Colonic mucosa (tissue), 4 donors: ENCODE measurements around the gene FHL3. TPM values are rescaled to one million over a fixed set of nuclear protein-coding genes. Genes with fewer than 3 reads are reported as not detected.
A peak's percentile ranks its signal among the peaks of the same experiment; 100 is the strongest.

Experiments
- DNase-seq: peaks from one replicate; pipeline ENCODE4 v3.0.0-alpha.2; 2020
- H3K27ac ChIP-seq: fragments of 200-600 bp; one replicate; pipeline ENCODE4 v1.8.0; 2021
- H3K27me3 ChIP-seq: fragments of 200-600 bp; one replicate; pipeline ENCODE4 v1.8.0; 2021
- H3K36me3 ChIP-seq: fragments of 200-600 bp; one replicate; pipeline ENCODE4 v1.8.0; 2021
- H3K4me1 ChIP-seq: fragments of 200-600 bp; one replicate; pipeline ENCODE4 v1.8.0; 2021; ENCODE audit warnings: mild to moderate bottlenecking
- H3K4me3 ChIP-seq: fragments of 200-600 bp; one replicate; pipeline ENCODE4 v1.8.0; 2021
- H3K9ac ChIP-seq, 2 donors: one replicate each; pipeline ENCODE4 v1.7.0; 2013; ENCODE audit warnings: control low read depth in 2 of 2, low read depth in 2 of 2, low read length in 2 of 2
- H3K9me3 ChIP-seq: fragments of 200-600 bp; one replicate; pipeline ENCODE4 v1.8.0; 2021
- CTCF ChIP-seq: fragments of 200-600 bp; IDR thresholded peaks from one replicate; pipeline ENCODE4 v1.8.0; 2022; ENCODE audit warnings: antibody characterized with exemption, mild to moderate bottlenecking
- intact Hi-C: fragments of 100-400 bp; cut with DNase I; formaldehyde crosslinking; loops from one replicate; pipeline ENCODE4 v1.14.1; 2022
- total RNA-seq, 2 donors: library from RNA; stranded (reverse); fragmentation: NEBNext Ultra II Directional in 1 of 2; extraction: Animal tissue kit (Norgen Biotek cat#: 25700) in 1 of 2; gene quantifications; one replicate each; pipeline ENCODE4 v1.2.1, GENCODE V29; 2021
- donor health status: healthy.
- donor health status: DM: no; HTN: no; CAD: no.
- donor health status: DM: no; HTN: no; CAD: no.

FHL3 gene
- total RNA-seq, 2 donors from 2014 or later: 2.7 to 7.8 TPM

GRCh38 chr1:38014171-38014570 is 8.9 kb upstream of the FHL3 start:
- H3K9me3 ChIP-seq: no peaks in the 10 kb centered on the region
- H3K27me3 ChIP-seq: no peaks in the 10 kb centered on the region
- H3K27ac ChIP-seq: no peak overlapping the region
- H3K4me1 ChIP-seq: no peaks in the 10 kb centered on the region
- no peak overlapping the region for H3K4me3 ChIP-seq
- H3K9ac ChIP-seq: no peak overlapping the region
- intact Hi-C loops: no loop called here
- no peak for DNase-seq
- peaks cover 6% of the 10 kb centered on the region for H3K36me3 ChIP-seq
- TF ChIP-seq CTCF: no peak

GRCh38 chr1:38013227-38013622 is 7.9 kb upstream of the FHL3 start:
- Histone ChIP-seq H3K9ac (peak overlapping the region; percentile 89 to 99), H3K9me3 (no peaks in the 10 kb centered on the region), H3K27ac (peak overlapping the region; percentile 85), H3K27me3 (no peaks in the 10 kb centered on the region), H3K36me3 (peaks cover 5% of the 10 kb centered on the region), H3K4me1 (no peaks in the 10 kb centered on the region), H3K4me3 (peak overlapping the region; percentile 81)
- TF ChIP-seq CTCF: no peak
- intact Hi-C loops: no loop called here
- DNase-seq: no peak

GRCh38 chr1:38012363-38013226 is 7.3 kb upstream of the FHL3 start, which contains the start of gene UTP11:
Gene UTP11 (plus strand): TSS chr1:38012734. CDS start chr1:38012803, 69 bp downstream.
- peaks cover 5% of the 10 kb centered on the region for H3K36me3 ChIP-seq
- no peaks in the 10 kb centered on the region for H3K27me3 ChIP-seq
- peak; percentile 95 for DNase-seq
- peak within 1 kb of the TSS; percentile 85 for H3K27ac ChIP-seq
- peak within 1 kb of the TSS; percentile 89 to 99 for H3K9ac ChIP-seq
- H3K4me3 ChIP-seq: peak within 1 kb of the TSS; percentile 81
- H3K9me3 ChIP-seq: no peaks in the 10 kb centered on the region
- no peak for TF ChIP-seq CTCF
- intact Hi-C loops: no loop called here
- H3K4me1 ChIP-seq: no peaks in the 10 kb centered on the region

- H3K27ac ChIP-seq: no peak overlapping the region
- intact Hi-C loops: no loop called here
- DNase-seq: no peak
Observed at GRCh38 chr1:38009841-38010180, 4.5 kb upstream of the FHL3 start.

More at GRCh38 chr1:38009841-38010180, 4.5 kb upstream of the FHL3 start:
- Histone ChIP-seq H3K9ac (no peak overlapping the region), H3K9me3 (no peaks in the 10 kb centered on the region), H3K4me1 (no peaks in the 10 kb centered on the region), H3K36me3 (no peaks in the 10 kb centered on the region), H3K27me3 (peaks cover 2% of the 10 kb centered on the region), H3K4me3 (no peak overlapping the region)
- TF ChIP-seq CTCF: no peak
